ENCODE results near the gene SYNPO2L. TPM values are rescaled to one million over a fixed set of nuclear protein-coding genes. Genes with fewer than 3 reads are reported as not detected.
"Not testable (repeated sequence)": the region's sequence is repeated elsewhere in the genome, so short reads cannot be mapped to it uniquely, and the experiment has no call there.

Gene SYNPO2L
- total RNA-seq, 1 donor from 2014 or later: 0.32 TPM

GRCh38 chr10:73664156-73665040, 8.6 kb upstream of the SYNPO2L start:
- H3K4me1 ChIP-seq; H3K4me3 ChIP-seq; H3K27ac ChIP-seq; H3K27me3 ChIP-seq (ENCODE audit: low read depth); H3K9me3 ChIP-seq; DNase-seq; intact Hi-C loops (cut with DNase I); ATAC-seq; H3K36me3 ChIP-seq: not testable (repeated sequence)

- H3K4me1 ChIP-seq; intact Hi-C loops (cut with DNase I); H3K9me3 ChIP-seq; H3K4me3 ChIP-seq; ATAC-seq; H3K27ac ChIP-seq; DNase-seq; H3K36me3 ChIP-seq; H3K27me3 ChIP-seq (ENCODE audit: low read depth): not testable (repeated sequence)
These were observed 7.8 kb upstream of the SYNPO2L start for GRCh38 chr10:73663621-73664020.

- H3K27ac ChIP-seq; H3K36me3 ChIP-seq; H3K4me3 ChIP-seq; ATAC-seq; DNase-seq; intact Hi-C loops (cut with DNase I); H3K4me1 ChIP-seq; H3K9me3 ChIP-seq; H3K27me3 ChIP-seq (ENCODE audit: low read depth): not testable (repeated sequence)
These were observed 6.9 kb upstream of the SYNPO2L start for GRCh38 chr10:73662705-73663104.

- no peak for DNase-seq
- H3K9me3 ChIP-seq: no peaks in the 10 kb centered on the region
- no peak overlapping the region for H3K27ac ChIP-seq
- TF ChIP-seq, protein P1, sequence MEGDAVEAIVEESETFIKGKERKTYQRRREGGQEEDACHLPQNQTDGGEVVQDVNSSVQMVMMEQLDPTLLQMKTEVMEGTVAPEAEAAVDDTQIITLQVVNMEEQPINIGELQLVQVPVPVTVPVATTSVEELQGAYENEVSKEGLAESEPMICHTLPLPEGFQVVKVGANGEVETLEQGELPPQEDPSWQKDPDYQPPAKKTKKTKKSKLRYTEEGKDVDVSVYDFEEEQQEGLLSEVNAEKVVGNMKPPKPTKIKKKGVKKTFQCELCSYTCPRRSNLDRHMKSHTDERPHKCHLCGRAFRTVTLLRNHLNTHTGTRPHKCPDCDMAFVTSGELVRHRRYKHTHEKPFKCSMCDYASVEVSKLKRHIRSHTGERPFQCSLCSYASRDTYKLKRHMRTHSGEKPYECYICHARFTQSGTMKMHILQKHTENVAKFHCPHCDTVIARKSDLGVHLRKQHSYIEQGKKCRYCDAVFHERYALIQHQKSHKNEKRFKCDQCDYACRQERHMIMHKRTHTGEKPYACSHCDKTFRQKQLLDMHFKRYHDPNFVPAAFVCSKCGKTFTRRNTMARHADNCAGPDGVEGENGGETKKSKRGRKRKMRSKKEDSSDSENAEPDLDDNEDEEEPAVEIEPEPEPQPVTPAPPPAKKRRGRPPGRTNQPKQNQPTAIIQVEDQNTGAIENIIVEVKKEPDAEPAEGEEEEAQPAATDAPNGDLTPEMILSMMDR (IDR thresholded peaks at IDR 0.05): no peak
- peak in 1 of 2 donors; percentile 29 for ATAC-seq
- H3K4me1 ChIP-seq: no peaks in the 10 kb centered on the region
- no peak overlapping the region for H3K4me3 ChIP-seq
- no peaks in the 10 kb centered on the region for H3K27me3 ChIP-seq (ENCODE audit: low read depth)
- intact Hi-C loops (cut with DNase I): no loop called here
- no peaks in the 10 kb centered on the region for H3K36me3 ChIP-seq
These were observed 406 bp downstream of the SYNPO2L start for GRCh38 chr10:73655257-73655989.

- Histone ChIP-seq H3K27ac (no peak overlapping the region), H3K4me1 (peaks cover 3% of the 10 kb centered on the region), H3K36me3 (no peaks in the 10 kb centered on the region), H3K4me3 (no peak overlapping the region), H3K9me3 (no peaks in the 10 kb centered on the region), H3K27me3 (ENCODE audit: low read depth) (no peaks in the 10 kb centered on the region)
- no peak for DNase-seq
- ATAC-seq: no peak
- TF ChIP-seq, protein P1 (IDR thresholded peaks at IDR 0.05): no peak
- intact Hi-C loops (cut with DNase I): no loop called here
These were observed 2.1 kb downstream of the SYNPO2L start for GRCh38 chr10:73653701-73654100.

DNA sequence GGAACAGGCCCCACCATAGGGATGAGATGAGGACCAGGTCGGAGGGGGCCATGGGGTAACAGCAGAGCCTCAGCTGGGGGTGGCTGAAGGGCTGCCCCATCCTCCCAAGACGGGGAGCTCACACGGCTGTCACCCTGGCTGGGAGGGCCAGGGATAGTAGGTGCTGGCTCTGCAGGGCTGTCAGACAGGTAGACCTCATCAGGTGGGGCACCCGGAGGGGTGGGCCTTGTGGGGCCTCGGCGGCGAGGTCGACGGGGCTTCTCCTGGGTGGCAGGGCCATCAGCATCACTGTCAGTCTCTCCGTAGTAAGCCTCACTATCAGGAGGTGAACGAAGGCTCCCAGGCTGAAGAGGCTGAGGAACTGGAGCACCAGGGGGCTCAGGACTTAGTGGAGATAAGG, 2.6 kb downstream of the SYNPO2L start:
- no peak overlapping the region for H3K4me3 ChIP-seq
- no peak for DNase-seq
- peaks cover 8% of the 10 kb centered on the region for H3K4me1 ChIP-seq
- no peaks in the 10 kb centered on the region for H3K27me3 ChIP-seq (ENCODE audit: low read depth)
- H3K9me3 ChIP-seq: no peaks in the 10 kb centered on the region
- no peaks in the 10 kb centered on the region for H3K36me3 ChIP-seq
- TF ChIP-seq, protein P1 (IDR thresholded peaks at IDR 0.05): no peak
- intact Hi-C loops (cut with DNase I): no loop called here
- no peak for ATAC-seq
- no peak overlapping the region for H3K27ac ChIP-seq
